Endodermal cell (in vitro differentiated cells): ENCODE data around the gene WDR20. TPM values are rescaled to one million over a fixed set of nuclear protein-coding genes. Genes with fewer than 3 reads are reported as not detected.

Source experiments
- DNase-seq: peaks from one replicate; pipeline ENCODE4 v3.0.0-alpha.2; 2017
- H3K27ac ChIP-seq: 2 replicates; pipeline ENCODE4 v1.5.1; 2013; ENCODE audit warnings: mild to moderate bottlenecking, low read depth, low read length, moderate library complexity
- H3K27me3 ChIP-seq: 2 replicates; pipeline ENCODE4 v1.6.1; 2013; ENCODE audit warnings: mild to moderate bottlenecking, low read length, moderate library complexity; ENCODE audit not compliant: insufficient read depth, control insufficient read depth, poor library complexity, severe bottlenecking
- H3K36me3 ChIP-seq: 2 replicates; pipeline ENCODE4 v1.7.0; 2013; ENCODE audit warnings: mild to moderate bottlenecking, low read length, moderate library complexity; ENCODE audit not compliant: control insufficient read depth, insufficient read depth
- H3K4me1 ChIP-seq: one replicate; pipeline ENCODE4 v1.7.0; 2013; ENCODE audit warnings: low read length; ENCODE audit not compliant: control insufficient read depth, insufficient read depth
- H3K4me3 ChIP-seq: 2 replicates; pipeline ENCODE4 v1.5.1; 2013; ENCODE audit warnings: mild to moderate bottlenecking, low read length, moderate library complexity
- H3K9ac ChIP-seq: 2 replicates; pipeline ENCODE4 v1.6.1; 2013; ENCODE audit warnings: mild to moderate bottlenecking, low read length, moderate library complexity; ENCODE audit not compliant: poor library complexity, severe bottlenecking; ENCODE audit errors: extremely low read depth
- H3K9me3 ChIP-seq: 2 replicates; pipeline ENCODE4 v1.6.1; 2013; ENCODE audit warnings: mild to moderate bottlenecking, low read length, moderate library complexity; ENCODE audit not compliant: control insufficient read depth
- H3K27ac Mint-ChIP-seq: 2 replicates; pipeline ENCODE4 v1.8.0; 2020; ENCODE audit warnings: mixed read lengths
- H3K27me3 Mint-ChIP-seq: 2 replicates; pipeline ENCODE4 v1.8.0; 2021; ENCODE audit warnings: mild to moderate bottlenecking, mixed read lengths; ENCODE audit not compliant: insufficient read depth
- H3K36me3 Mint-ChIP-seq: 2 replicates; pipeline ENCODE4 v1.8.0; 2020; ENCODE audit warnings: low read depth, mixed read lengths
- H3K4me1 Mint-ChIP-seq: 2 replicates; pipeline ENCODE4 v1.8.0; 2020; ENCODE audit warnings: mixed read lengths
- H3K4me3 Mint-ChIP-seq: 2 replicates; pipeline ENCODE4 v1.8.0; 2020; ENCODE audit warnings: mild to moderate bottlenecking, moderate library complexity, mixed read lengths
- H3K9me3 Mint-ChIP-seq: 2 replicates; pipeline ENCODE4 v1.8.0; 2020; ENCODE audit warnings: mild to moderate bottlenecking, mixed read lengths
- CTCF ChIP-seq: fragments of 200-600 bp; sonication (generic); conservative IDR thresholded peaks from 2 replicates; pipeline ENCODE4 v1.5.0; 2021; ENCODE audit warnings: antibody characterized with exemption, mild to moderate bottlenecking
- WGBS, 2 experiments: methylation state at CpG; one replicate each; pipeline versions ENCODE4 v1.1.5 to v1.1.7; 2013; ENCODE audit warnings: missing lambda C conversion rate in 2 of 2, mixed read lengths in 1 of 2; ENCODE audit not compliant: insufficient coverage in 1 of 2, insufficient read length in 1 of 2; 5-methylcytosine and 5-hydroxymethylcytosine counted together
- total RNA-seq, 2 donors: library from RNA; stranded (reverse); fragmentation: NEBNext Ultra II Directional in 1 of 2; extraction: Animal tissue kit (Norgen Biotek cat#: 25700) in 1 of 2; gene quantifications; 2 replicates in 1 of 2; 3 replicates in 1 of 2; pipeline ENCODE4 v1.2.1, GENCODE V29; 2021

WDR20 gene
- total RNA-seq, 2 donors from 2014 or later: 33.8 to 37.6 TPM

- peaks cover 5% of the 10 kb centered on the region for H3K36me3 ChIP-seq
- H3K27me3 ChIP-seq: no peaks in the 10 kb centered on the region
- H3K27ac ChIP-seq: no peak overlapping the region
- H3K36me3 Mint-ChIP-seq: peaks cover 2% of the 10 kb centered on the region
- no peak overlapping the region for H3K4me3 Mint-ChIP-seq
- no peak overlapping the region for H3K27ac Mint-ChIP-seq
- no peak for TF ChIP-seq CTCF
- H3K9ac ChIP-seq: no peak overlapping the region
- no peaks in the 10 kb centered on the region for H3K9me3 Mint-ChIP-seq
- WGBS, 2 experiments: 78% methylated on average over 1 of the region's 1 CpG; no CpG with 5 or more reads in 1 of the 2 experiments
- H3K4me1 Mint-ChIP-seq: peaks cover 37% of the 10 kb centered on the region
- H3K4me3 ChIP-seq: no peak overlapping the region
- DNase-seq: no peak
- H3K4me1 ChIP-seq: peaks cover 4% of the 10 kb centered on the region
- no peaks in the 10 kb centered on the region for H3K27me3 Mint-ChIP-seq
- no peaks in the 10 kb centered on the region for H3K9me3 ChIP-seq
These were observed 41.5 kb downstream of the WDR20 start for GRCh38 chr14:102181187-102181586.

DNA sequence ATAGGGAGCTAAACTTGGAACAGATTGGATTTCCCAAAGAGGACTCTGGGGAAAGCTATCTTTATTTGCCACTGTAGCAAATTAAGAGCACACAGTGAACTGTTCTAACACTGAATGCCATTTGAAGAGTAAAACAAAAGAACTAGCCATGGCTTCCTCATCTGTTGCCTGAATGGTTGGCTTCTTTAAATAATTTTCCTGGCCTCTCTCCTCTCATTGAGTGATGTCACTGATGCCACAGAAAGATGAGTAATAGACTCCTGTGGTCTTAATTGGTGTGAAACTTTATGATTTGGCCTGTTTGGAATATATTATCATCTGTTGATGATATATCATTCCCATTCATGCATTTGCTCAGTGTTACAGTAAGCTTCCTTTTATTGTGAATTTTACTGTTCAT, 42.5 kb downstream of the WDR20 start:
- no peak overlapping the region for H3K27ac Mint-ChIP-seq
- no peaks in the 10 kb centered on the region for H3K4me1 ChIP-seq

DNA sequence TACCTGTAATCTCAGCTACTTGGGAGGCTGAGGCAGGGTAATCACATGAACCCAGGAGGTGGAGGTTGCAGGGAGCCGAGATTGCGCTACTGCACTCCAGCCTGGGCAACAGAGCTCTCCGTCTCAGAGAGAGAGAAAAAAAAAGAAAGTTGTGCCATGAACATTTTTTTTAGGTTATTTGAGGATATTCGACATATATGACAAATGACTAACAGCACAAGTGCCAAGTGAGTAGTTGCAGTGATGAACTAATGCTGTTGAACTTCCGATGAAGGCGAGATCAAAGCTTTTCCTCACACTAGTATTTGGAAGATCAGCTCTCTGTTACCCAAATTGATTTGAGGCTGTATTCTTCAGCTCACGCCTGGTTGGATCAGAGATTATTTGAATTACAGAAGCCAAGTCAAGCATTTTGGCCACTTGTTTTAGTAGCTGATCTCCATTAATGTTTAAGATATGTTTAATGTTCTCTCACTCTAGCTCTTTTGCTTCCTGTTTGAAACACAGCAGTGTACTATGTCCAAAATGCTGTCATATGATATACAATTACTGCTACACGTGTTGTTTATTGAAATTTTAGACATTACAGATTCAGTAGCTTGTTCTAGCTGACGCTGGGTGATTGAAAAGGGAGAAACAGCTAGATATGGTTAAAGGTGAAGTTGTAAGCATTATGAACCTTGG, 43.4 kb downstream of the WDR20 start:
- H3K4me1 Mint-ChIP-seq: peaks cover 34% of the 10 kb centered on the region
- H3K9me3 ChIP-seq: no peaks in the 10 kb centered on the region
- no peak overlapping the region for H3K4me3 ChIP-seq
- WGBS, 2 experiments: 89 to 93% methylated on average over 8 to 9 of the region's 9 CpGs
- H3K27ac ChIP-seq: no peak overlapping the region
- H3K27me3 Mint-ChIP-seq: no peaks in the 10 kb centered on the region
- no peak overlapping the region for H3K27ac Mint-ChIP-seq
- H3K27me3 ChIP-seq: no peaks in the 10 kb centered on the region
- no peak overlapping the region for H3K4me3 Mint-ChIP-seq
- no peaks in the 10 kb centered on the region for H3K9me3 Mint-ChIP-seq
- DNase-seq: no peak
- no peak overlapping the region for H3K9ac ChIP-seq
- H3K36me3 ChIP-seq: peaks cover 5% of the 10 kb centered on the region
- TF ChIP-seq CTCF: no peak
- H3K4me1 ChIP-seq: no peaks in the 10 kb centered on the region
- H3K36me3 Mint-ChIP-seq: no peaks in the 10 kb centered on the region

More for the DNA sequence above, 42.5 kb downstream of the WDR20 start:
- no peak for DNase-seq
- Mint-ChIP-seq H3K9me3 (no peaks in the 10 kb centered on the region), H3K4me3 (no peak overlapping the region), H3K4me1 (peaks cover 36% of the 10 kb centered on the region), H3K27me3 (no peaks in the 10 kb centered on the region), H3K36me3 (no peaks in the 10 kb centered on the region)
- Histone ChIP-seq H3K36me3 (peaks cover 5% of the 10 kb centered on the region), H3K9me3 (no peaks in the 10 kb centered on the region), H3K9ac (no peak overlapping the region), H3K27ac (no peak overlapping the region), H3K27me3 (no peaks in the 10 kb centered on the region), H3K4me3 (no peak overlapping the region)
- TF ChIP-seq CTCF: no peak
